Esophagus muscularis mucosa (tissue), 4 donors: ENCODE measurements around the gene MGAT5B. TPM values are rescaled to one million over a fixed set of nuclear protein-coding genes. Genes with fewer than 3 reads are reported as not detected.

ENCODE experiments used
- DNase-seq: peaks from one replicate; pipeline ENCODE4 v3.0.0-alpha.2; 2017; ENCODE audit errors: extremely low spot score
- H3K27ac ChIP-seq, 4 donors: fragments of 200-600 bp; sonication (generic); replicated peaks in 1 of 4; 1 replicate in 3 of 4; 2 replicates in 1 of 4; pipeline ENCODE4 v1.5.1; 2016 to 2019; ENCODE audit warnings: mild to moderate bottlenecking in 1 of 4
- H3K27me3 ChIP-seq, 4 donors: fragments of 200-600 bp; sonication (generic); one replicate each; pipeline versions ENCODE4 v1.5.1 to v1.6.0; 2016 to 2019
- H3K36me3 ChIP-seq, 4 donors: fragments of 200-600 bp; sonication (generic); one replicate each; pipeline ENCODE4 v1.5.1; 2016 to 2019
- H3K4me1 ChIP-seq, 4 donors: fragments of 200-600 bp; sonication (generic); one replicate each; pipeline ENCODE4 v1.5.1; 2016 to 2019
- H3K4me3 ChIP-seq, 4 donors: fragments of 200-600 bp; sonication (generic); 1 replicate in 2 of 4; 2 replicates in 2 of 4; pipeline ENCODE4 v1.5.1; 2016 to 2019; ENCODE audit warnings: mild to moderate bottlenecking in 4 of 4, moderate library complexity in 1 of 4
- H3K9me3 ChIP-seq, 4 donors: fragments of 200-600 bp; sonication (generic); 1 replicate in 3 of 4; 2 replicates in 1 of 4; pipeline ENCODE4 v1.5.1; 2016 to 2019
- EP300 ChIP-seq: sonication (generic); formaldehyde crosslinking; IDR thresholded peaks from one replicate; pipeline ENCODE4 v1.6.1; 2017; ENCODE audit warnings: antibody characterized with exemption
- POLR2A ChIP-seq: fragments of 450-650 bp; IDR thresholded peaks from one replicate; pipeline ENCODE4 v1.6.1; 2017; ENCODE audit warnings: antibody characterized with exemption, moderate library complexity, mild to moderate bottlenecking, low read depth
- POLR2AphosphoS5 ChIP-seq, 2 donors: sonication (generic); formaldehyde crosslinking; IDR thresholded peaks; one replicate each; pipeline ENCODE4 v1.6.1; 2017; ENCODE audit warnings: antibody characterized with exemption in 2 of 2
- WGBS: methylation state at CpG from one replicate; pipeline ENCODE4 v1.1.5; 2018; 5-methylcytosine and 5-hydroxymethylcytosine counted together
- intact Hi-C: fragments of 100-400 bp; cut with DNase I; formaldehyde crosslinking; loops from one replicate; pipeline ENCODE4 v1.15.1; 2023
- total RNA-seq, 4 donors: library from RNA; depleted of rRNA; stranded (reverse); fragments of >200 nt; gene quantifications; one replicate each; pipeline versions ENCODE4 v1.1.0 to v1.2.1, GENCODE V29; 2016
- TF ChIP-seq, protein P1 (sequence below), 3 experiments: fragments of 200-600 bp in 2 of 3; fragments of 450-650 bp in 1 of 3; sonication (generic) in 2 of 3; IDR thresholded peaks; one replicate each; pipeline ENCODE4 v1.5.1; 2017 to 2019; ENCODE audit warnings: antibody characterized with exemption in 3 of 3, mild to moderate bottlenecking in 2 of 3, moderate library complexity in 1 of 3

The MGAT5B gene
- total RNA-seq, 4 donors from 2014 or later = under 0.01 to 1.7 (median 0.43) TPM

DNA sequence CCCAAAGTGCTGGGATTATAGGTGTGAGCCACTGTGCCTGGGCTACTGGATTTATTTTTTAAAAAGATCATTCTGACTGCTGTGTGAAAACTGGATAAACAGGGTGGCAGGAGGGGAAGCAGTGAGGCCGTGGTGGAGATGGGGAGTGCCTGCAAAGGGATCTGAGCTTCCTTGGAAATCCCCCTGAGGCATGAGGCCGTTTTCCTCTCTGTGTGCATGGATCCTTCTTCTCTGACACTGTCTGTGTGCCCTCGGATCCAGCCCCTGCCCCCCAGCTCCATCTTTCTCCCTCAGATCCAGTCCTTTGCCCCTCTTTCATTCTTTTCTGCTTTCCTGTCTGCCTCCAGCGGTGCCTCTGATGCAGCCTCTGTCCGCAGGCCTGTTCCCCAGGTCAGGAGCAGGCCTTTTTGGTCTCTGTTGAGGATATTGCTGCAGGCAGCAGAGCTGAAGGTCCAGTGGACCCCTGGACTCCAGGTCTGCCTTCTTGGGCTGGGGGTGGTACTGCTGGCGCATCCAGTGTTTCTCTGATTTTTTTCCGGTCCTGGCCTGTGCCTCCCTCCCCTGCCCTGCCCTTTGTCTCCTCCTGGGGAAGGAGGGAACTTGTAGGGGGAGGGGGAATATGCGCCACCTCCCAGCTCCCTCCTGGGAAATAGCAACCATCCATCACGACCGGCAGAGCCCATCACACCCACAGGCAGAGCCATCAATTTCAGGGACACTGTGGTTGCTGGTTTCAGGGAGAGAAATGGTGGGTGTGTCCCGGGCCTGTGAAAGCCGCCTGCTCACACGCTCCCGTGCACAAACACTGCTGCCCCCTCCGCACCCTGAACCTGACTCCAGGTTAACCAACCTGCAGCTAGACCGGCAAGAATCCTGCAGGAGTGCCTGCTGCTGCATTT is 17.0 kb downstream of the MGAT5B start:
- no peaks in the 10 kb centered on the region for H3K36me3 ChIP-seq
- no peaks in the 10 kb centered on the region for H3K4me1 ChIP-seq
- no peak overlapping the region for H3K27ac ChIP-seq
- WGBS = 57% methylated on average over 15 of the region's 16 CpGs
- no peak for DNase-seq
- intact Hi-C loops = no loop called here
- no peak for TF ChIP-seq POLR2A
- TF ChIP-seq EP300 = no peak
- TF ChIP-seq POLR2AphosphoS5 (IDR thresholded peaks at IDR 0.05) = no peak
- TF ChIP-seq, protein P1, sequence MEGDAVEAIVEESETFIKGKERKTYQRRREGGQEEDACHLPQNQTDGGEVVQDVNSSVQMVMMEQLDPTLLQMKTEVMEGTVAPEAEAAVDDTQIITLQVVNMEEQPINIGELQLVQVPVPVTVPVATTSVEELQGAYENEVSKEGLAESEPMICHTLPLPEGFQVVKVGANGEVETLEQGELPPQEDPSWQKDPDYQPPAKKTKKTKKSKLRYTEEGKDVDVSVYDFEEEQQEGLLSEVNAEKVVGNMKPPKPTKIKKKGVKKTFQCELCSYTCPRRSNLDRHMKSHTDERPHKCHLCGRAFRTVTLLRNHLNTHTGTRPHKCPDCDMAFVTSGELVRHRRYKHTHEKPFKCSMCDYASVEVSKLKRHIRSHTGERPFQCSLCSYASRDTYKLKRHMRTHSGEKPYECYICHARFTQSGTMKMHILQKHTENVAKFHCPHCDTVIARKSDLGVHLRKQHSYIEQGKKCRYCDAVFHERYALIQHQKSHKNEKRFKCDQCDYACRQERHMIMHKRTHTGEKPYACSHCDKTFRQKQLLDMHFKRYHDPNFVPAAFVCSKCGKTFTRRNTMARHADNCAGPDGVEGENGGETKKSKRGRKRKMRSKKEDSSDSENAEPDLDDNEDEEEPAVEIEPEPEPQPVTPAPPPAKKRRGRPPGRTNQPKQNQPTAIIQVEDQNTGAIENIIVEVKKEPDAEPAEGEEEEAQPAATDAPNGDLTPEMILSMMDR (IDR thresholded peaks at IDR 0.05) = no peak
- H3K4me3 ChIP-seq = no peak overlapping the region
- H3K27me3 ChIP-seq = peaks cover 0 to 40% (median 0%) of the 10 kb centered on the region in 4 donors
- H3K9me3 ChIP-seq = no peaks in the 10 kb centered on the region

DNA sequence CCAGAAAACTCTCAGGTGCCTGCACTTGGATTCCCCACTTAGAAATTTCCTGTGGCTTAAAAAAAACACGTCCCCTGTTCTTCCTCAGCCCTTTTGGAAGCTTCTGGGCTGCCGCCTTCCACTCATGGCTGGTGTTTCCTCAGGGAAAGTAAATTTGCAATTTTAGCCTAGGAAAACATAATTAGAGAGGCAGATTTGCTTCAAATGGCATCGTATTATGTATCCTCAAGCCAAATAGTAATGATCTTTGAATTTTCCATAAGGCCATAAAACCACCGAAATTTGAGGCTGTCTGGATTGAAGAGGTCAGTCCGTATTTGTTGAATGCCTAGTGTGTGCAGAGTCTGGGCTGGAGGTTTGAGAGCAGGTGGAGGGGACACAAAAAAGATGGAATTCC is 17.7 kb downstream of the MGAT5B start:
- H3K36me3 ChIP-seq = no peaks in the 10 kb centered on the region
- no peak for TF ChIP-seq POLR2A
- TF ChIP-seq, protein P1 (IDR thresholded peaks at IDR 0.05) = no peak
- no peak for TF ChIP-seq POLR2AphosphoS5 (IDR thresholded peaks at IDR 0.05)
- no peak for TF ChIP-seq EP300
- H3K4me1 ChIP-seq = no peaks in the 10 kb centered on the region
- no peak for DNase-seq
- WGBS = 77% methylated on average over 5 of the region's 5 CpGs
- no peaks in the 10 kb centered on the region for H3K9me3 ChIP-seq
- no peak overlapping the region for H3K27ac ChIP-seq
- intact Hi-C loops = no loop called here
- H3K27me3 ChIP-seq = peaks cover 0 to 37% (median 0%) of the 10 kb centered on the region in 4 donors
- H3K4me3 ChIP-seq = no peak overlapping the region

DNA sequence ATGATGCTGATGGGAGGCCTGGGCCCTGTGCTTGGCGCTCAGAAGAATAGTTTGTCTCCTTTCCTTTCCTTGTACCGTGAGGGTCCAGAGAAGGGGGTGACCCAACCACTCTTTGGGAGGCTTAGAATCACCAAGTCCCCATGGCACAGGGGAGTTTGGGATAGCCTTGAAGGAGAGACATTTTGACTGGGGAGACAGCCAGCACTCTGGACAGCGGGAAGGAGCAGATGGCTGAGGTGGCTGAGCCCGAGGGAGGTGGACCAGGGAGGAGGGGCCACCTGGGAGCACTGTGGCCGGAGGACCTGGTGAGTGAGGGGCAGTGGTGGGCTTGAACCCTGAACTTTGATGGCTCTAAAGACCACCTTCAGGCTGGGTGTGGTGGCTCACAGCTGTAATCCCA is 18.2 kb downstream of the MGAT5B start:
- Histone ChIP-seq H3K27me3 (peaks cover 0 to 33% (median 0%) of the 10 kb centered on the region in 4 donors), H3K36me3 (no peaks in the 10 kb centered on the region), H3K4me1 (no peaks in the 10 kb centered on the region), H3K9me3 (no peaks in the 10 kb centered on the region), H3K4me3 (no peak overlapping the region), H3K27ac (no peak overlapping the region)
- TF ChIP-seq EP300 (no peak), POLR2A (no peak), POLR2AphosphoS5 (IDR thresholded peaks at IDR 0.05) (no peak)
- TF ChIP-seq, protein P1 (IDR thresholded peaks at IDR 0.05) = no peak
- WGBS = 65% methylated on average over 4 of the region's 5 CpGs
- intact Hi-C loops = no loop called here
- DNase-seq = no peak

DNA sequence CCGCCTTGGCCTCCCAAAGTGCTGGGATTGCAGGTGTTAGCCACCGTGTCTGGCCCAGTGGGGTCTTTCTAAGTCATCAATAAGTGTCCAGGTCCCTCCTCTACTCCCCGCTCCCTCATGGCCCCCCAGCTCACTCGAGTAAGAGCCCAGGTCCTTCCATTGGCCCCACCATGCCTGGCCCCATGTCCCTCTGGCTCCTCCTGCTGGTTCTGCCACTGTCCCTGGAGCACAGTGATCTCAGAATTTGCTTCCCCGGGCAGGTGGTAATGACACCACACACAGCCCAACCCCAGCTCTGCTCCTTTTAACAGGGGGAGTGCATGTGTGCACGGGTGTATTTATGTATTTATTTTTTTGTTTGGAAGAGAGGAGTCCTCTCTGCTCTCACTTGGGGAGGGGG is 19.6 kb downstream of the MGAT5B start:
- Histone ChIP-seq H3K4me1 (no peaks in the 10 kb centered on the region), H3K36me3 (no peaks in the 10 kb centered on the region), H3K27me3 (peaks cover 0 to 30% (median 0%) of the 10 kb centered on the region in 4 donors), H3K4me3 (no peak overlapping the region), H3K9me3 (no peaks in the 10 kb centered on the region), H3K27ac (no peak overlapping the region)
- intact Hi-C loops = no loop called here
- no peak for DNase-seq
- 77% methylated on average over 6 of the region's 6 CpGs for WGBS
- TF ChIP-seq POLR2A (no peak), EP300 (no peak)
- TF ChIP-seq, protein P1 (IDR thresholded peaks at IDR 0.05) = no peak
